HUES48 (cell line): ENCODE measurements around the gene G6PC3.
A peak's percentile ranks its signal among the peaks of the same experiment; 100 is the strongest.
"Not testable (repeated sequence)": the region's sequence is repeated elsewhere in the genome, so short reads cannot be mapped to it uniquely, and the experiment has no call there.

Experiments used
- H3K27ac ChIP-seq: one replicate; pipeline ENCODE4 v1.7.0; 2013; ENCODE audit warnings: low read depth, low read length, inconsistent platforms
- H3K27me3 ChIP-seq: 2 replicates; pipeline ENCODE4 v1.6.1; 2013; ENCODE audit warnings: mild to moderate bottlenecking, low read length; ENCODE audit not compliant: control insufficient read depth, insufficient read depth
- H3K36me3 ChIP-seq: 2 replicates; pipeline ENCODE4 v1.6.1; 2013; ENCODE audit warnings: low read length; ENCODE audit not compliant: control insufficient read depth, insufficient read depth
- H3K4me1 ChIP-seq: 2 replicates; pipeline ENCODE4 v1.6.1; 2013; ENCODE audit warnings: mild to moderate bottlenecking, low read length; ENCODE audit not compliant: control insufficient read depth, insufficient read depth
- H3K4me3 ChIP-seq: 2 replicates; pipeline ENCODE4 v1.5.1; 2013; ENCODE audit warnings: mild to moderate bottlenecking, low read depth, low read length
- H3K9ac ChIP-seq: 2 replicates; pipeline ENCODE4 v1.6.1; 2013; ENCODE audit warnings: mild to moderate bottlenecking, low read depth, low read length, moderate library complexity
- H3K9me3 ChIP-seq: 2 replicates; pipeline ENCODE4 v1.6.1; 2013; ENCODE audit warnings: low read length; ENCODE audit not compliant: control insufficient read depth, insufficient read depth

The G6PC3 gene

GRCh38 chr17:44097110-44097958 is 26.8 kb downstream of the G6PC3 start:
- peak overlapping the region; percentile 98 for H3K27ac ChIP-seq
- peaks cover 9% of the 10 kb centered on the region for H3K36me3 ChIP-seq
- peaks cover 13% of the 10 kb centered on the region for H3K4me1 ChIP-seq
- H3K4me3 ChIP-seq: no peak overlapping the region
- H3K9me3 ChIP-seq: no peaks in the 10 kb centered on the region
- no peaks in the 10 kb centered on the region for H3K27me3 ChIP-seq
- no peak overlapping the region for H3K9ac ChIP-seq

DNA sequence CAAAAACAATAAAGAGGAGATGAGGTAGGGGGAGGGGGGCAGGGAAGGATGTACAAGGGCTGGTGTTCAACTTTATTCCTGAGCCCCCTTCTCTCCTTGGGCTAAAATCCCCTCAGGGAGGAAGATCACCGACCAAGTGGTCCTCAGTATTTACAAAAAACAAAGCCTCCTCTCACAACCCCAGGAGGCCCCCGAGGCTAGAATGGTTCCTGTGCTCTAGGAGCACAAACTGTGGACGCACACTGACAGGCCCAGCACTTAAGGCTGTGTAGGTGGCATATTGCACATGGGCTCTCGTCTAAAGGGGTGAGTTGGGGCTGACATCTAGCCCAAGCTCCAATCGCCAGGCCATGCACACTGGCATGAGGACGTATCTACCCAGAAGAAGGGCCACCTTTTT is 31.3 kb downstream of the G6PC3 start:
- not testable (repeated sequence) for H3K27me3 ChIP-seq, H3K4me3 ChIP-seq, H3K9ac ChIP-seq, H3K4me1 ChIP-seq, H3K36me3 ChIP-seq, H3K9me3 ChIP-seq, H3K27ac ChIP-seq

DNA sequence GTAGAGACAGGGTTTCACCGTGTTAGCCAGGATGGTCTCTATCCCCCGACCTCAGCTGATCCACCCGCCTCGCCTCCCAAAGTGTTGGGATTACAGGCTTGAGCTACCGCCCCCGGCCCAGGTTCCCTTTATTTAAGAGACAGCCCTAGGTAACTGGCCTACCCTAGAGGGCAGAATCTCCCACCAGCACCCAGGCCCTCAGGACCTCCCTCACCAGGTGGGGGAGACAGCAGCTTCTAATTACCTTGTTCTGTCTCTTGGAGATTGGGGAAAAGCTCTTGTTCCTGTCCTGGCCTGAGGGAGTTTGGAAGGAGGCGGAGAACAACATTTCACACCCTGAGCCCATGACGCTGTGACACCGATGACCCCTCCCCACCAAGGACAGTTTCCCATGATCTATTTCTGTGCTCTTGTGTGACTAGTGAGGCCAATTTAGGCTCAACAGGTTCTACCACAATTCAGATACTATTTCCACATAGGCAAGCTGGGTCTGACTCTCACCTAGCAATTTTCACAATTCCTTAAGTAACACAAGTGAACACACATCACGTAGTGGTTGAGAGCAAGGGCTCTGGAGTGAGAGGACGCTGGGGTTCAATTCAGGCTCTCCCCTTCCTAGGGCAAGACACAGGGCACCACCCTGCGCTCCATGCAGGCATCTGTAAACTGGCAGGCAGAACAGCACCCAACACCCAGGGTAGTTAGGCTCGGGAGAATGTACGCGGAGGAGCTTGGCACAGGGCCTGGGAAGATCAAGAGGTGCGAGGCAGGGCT is 32.5 kb downstream of the G6PC3 start:
- Histone ChIP-seq H3K36me3 (peaks cover 4% of the 10 kb centered on the region; the same call in 1 of the 2 replicates), H3K4me1 (peaks cover 10% of the 10 kb centered on the region; the same call in 1 of the 2 replicates), H3K27ac (peak overlapping the region; percentile 54), H3K9ac (no peak overlapping the region), H3K27me3 (no peaks in the 10 kb centered on the region), H3K9me3 (no peaks in the 10 kb centered on the region), H3K4me3 (no peak overlapping the region)

DNA sequence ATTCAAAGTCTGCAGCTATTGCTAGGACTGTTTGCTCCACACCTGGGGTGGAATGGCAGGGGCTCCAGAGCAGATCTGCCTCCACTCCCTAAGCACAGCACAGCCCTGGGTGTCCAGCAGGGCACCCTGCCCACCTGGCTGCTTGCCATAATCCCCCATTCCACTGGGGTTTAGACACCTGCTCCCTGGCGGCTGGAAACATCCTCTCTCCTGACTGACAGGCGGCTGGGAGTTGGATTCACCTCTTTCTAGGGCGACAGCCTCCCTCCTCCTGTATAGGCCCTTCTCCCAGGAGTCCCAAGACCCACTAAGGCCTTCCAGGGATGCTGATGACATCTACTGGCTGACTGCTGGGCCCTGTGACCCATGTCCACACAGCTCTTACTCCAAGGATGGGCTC is 34.9 kb downstream of the G6PC3 start:
- no peaks in the 10 kb centered on the region for H3K9me3 ChIP-seq
- no peak overlapping the region for H3K27ac ChIP-seq
- H3K4me1 ChIP-seq: peaks cover 16% of the 10 kb centered on the region
- H3K36me3 ChIP-seq: peaks cover 8% of the 10 kb centered on the region; the same call in 1 of the 2 replicates
- H3K9ac ChIP-seq: no peak overlapping the region
- no peak overlapping the region for H3K4me3 ChIP-seq
- H3K27me3 ChIP-seq: no peaks in the 10 kb centered on the region

DNA sequence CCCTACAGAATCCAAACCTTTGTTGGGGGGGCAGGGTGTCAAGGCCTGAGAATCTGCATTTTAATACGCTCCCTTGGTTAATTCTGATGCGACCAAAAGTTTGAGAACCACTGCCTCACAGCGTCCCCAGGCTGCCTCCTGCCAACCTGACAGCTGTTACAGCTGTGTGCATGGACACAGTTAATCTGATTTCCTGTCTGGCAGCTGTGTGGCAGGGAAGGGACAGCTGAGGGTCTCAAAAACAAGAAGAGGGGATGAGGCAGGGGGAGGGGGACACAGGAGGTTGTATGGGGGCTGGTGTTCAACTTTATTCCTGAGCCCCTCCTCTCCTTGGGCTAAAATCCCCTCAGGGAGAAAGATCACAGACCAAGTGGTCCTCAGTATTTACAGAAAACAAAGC is 35.4 kb downstream of the G6PC3 start:
- H3K9ac ChIP-seq: no peak overlapping the region
- H3K4me1 ChIP-seq: peaks cover 20% of the 10 kb centered on the region
- peaks cover 8% of the 10 kb centered on the region; the same call in 1 of the 2 replicates for H3K36me3 ChIP-seq

GRCh38 chr17:44106801-44107200 is 36.3 kb downstream of the G6PC3 start:
- no peak overlapping the region for H3K9ac ChIP-seq
- H3K36me3 ChIP-seq: peaks cover 8% of the 10 kb centered on the region; the same call in 1 of the 2 replicates
- no peak overlapping the region for H3K27ac ChIP-seq
- peaks cover 27% of the 10 kb centered on the region for H3K4me1 ChIP-seq
- no peaks in the 10 kb centered on the region for H3K9me3 ChIP-seq
- H3K4me3 ChIP-seq: no peak overlapping the region
- H3K27me3 ChIP-seq: no peaks in the 10 kb centered on the region

More for the DNA sequence above, 35.4 kb downstream of the G6PC3 start:
- H3K9me3 ChIP-seq: no peaks in the 10 kb centered on the region
- H3K27ac ChIP-seq: no peak overlapping the region
- H3K4me3 ChIP-seq: no peak overlapping the region
- no peaks in the 10 kb centered on the region for H3K27me3 ChIP-seq

- Histone ChIP-seq H3K36me3 (peaks cover 5% of the 10 kb centered on the region; the same call in 1 of the 2 replicates), H3K4me3 (no peak overlapping the region), H3K9me3 (no peaks in the 10 kb centered on the region), H3K27ac (no peak overlapping the region), H3K9ac (no peak overlapping the region), H3K4me1 (peaks cover 27% of the 10 kb centered on the region), H3K27me3 (no peaks in the 10 kb centered on the region)
Observed at GRCh38 chr17:44108440-44109311, 38.1 kb downstream of the G6PC3 start.

- no peaks in the 10 kb centered on the region for H3K9me3 ChIP-seq
- H3K4me1 ChIP-seq: peaks cover 27% of the 10 kb centered on the region
- no peak overlapping the region for H3K27ac ChIP-seq
- H3K27me3 ChIP-seq: no peaks in the 10 kb centered on the region
- no peak overlapping the region for H3K4me3 ChIP-seq
- H3K36me3 ChIP-seq: peaks cover 10% of the 10 kb centered on the region; the same call in 1 of the 2 replicates
- H3K9ac ChIP-seq: no peak overlapping the region
Observed at GRCh38 chr17:44109312-44109630, 38.7 kb downstream of the G6PC3 start.

DNA sequence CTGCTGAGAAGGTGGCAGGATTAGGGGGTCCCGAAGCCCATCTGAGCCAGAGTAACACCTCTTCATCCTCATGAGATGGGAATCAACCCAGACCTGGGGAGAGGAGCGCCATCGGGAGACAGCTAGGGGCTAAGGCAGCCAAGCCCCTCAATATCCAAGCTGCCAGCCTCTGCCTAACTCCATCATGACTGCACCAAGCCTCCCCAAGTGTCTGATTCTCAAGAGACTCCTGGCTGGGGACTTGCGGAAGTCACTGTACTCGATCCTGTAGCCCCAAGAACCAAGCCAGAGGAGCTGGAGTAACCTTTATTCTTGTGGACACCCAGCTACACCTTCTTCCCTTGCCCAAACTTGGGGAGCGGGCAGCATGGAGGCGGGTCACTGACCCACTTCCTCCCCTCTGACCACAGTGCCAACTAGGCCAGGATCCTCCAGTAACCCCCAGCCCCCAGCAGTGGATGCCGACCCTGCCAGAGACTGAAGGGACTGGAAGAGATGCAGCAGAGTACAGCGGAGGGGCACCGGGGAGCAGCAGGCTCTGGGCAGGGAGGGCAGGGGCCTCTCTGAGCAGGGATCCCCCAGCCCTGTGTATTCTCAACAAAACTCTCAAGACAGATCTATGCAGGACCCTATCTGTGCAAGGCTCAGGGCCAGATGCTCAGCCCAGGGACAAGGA is 39.6 kb downstream of the G6PC3 start:
- peaks cover 18% of the 10 kb centered on the region; the same call in 1 of the 2 replicates for H3K36me3 ChIP-seq
- no peaks in the 10 kb centered on the region for H3K9me3 ChIP-seq
- no peak overlapping the region for H3K27ac ChIP-seq
- H3K4me1 ChIP-seq: peaks cover 27% of the 10 kb centered on the region
- H3K9ac ChIP-seq: no peak overlapping the region
- 0 out of 2 replicates have a peak overlapping the region, but pooled peaks have one; percentile 53 for H3K4me3 ChIP-seq
- no peaks in the 10 kb centered on the region for H3K27me3 ChIP-seq
